Large intestine (tissue), 3 donors: ENCODE data around the gene SAMD4A. TPM values are rescaled to one million over a fixed set of nuclear protein-coding genes. Genes with fewer than 3 reads are reported as not detected.

ENCODE experiments used
- DNase-seq, 2 donors: peaks; one replicate each; pipeline versions ENCODE4 v3.0.0 to v3.0.0-alpha.2; 2013
- H3K27ac ChIP-seq: one replicate; pipeline ENCODE4 v1.5.1; 2013; ENCODE audit warnings: low read length
- H3K27me3 ChIP-seq: 2 replicates; pipeline ENCODE4 v1.6.1; 2013; ENCODE audit warnings: low read length; ENCODE audit not compliant: control insufficient read depth, insufficient read depth
- H3K36me3 ChIP-seq: 2 replicates; pipeline ENCODE4 v1.6.1; 2013; ENCODE audit warnings: low read length; ENCODE audit not compliant: control insufficient read depth, insufficient read depth
- H3K4me1 ChIP-seq: one replicate; pipeline ENCODE4 v1.6.1; 2013; ENCODE audit warnings: low read length; ENCODE audit not compliant: control insufficient read depth, insufficient read depth
- H3K4me3 ChIP-seq: one replicate; pipeline ENCODE4 v1.5.1; 2013; ENCODE audit warnings: low read length
- H3K9me3 ChIP-seq: one replicate; pipeline ENCODE4 v1.6.1; 2013; ENCODE audit warnings: mild to moderate bottlenecking, low read depth, low read length, moderate library complexity; ENCODE audit not compliant: control insufficient read depth
- WGBS: methylation state at CpG from one replicate; pipeline ENCODE4 v1.1.5; 2013; ENCODE audit warnings: low lambda C conversion rate; ENCODE audit not compliant: insufficient coverage; 5-methylcytosine and 5-hydroxymethylcytosine counted together
- polyA plus RNA-seq: library from polyadenylated mRNA; unstranded; fragments of 120-200 nt; gene quantifications from one replicate; pipeline ENCODE4 v1.2.1, GENCODE V29; 2013

SAMD4A gene
- polyA plus RNA-seq, 1 donor, result 17.7 TPM

GRCh38 chr14:54807881-54808280 is 241.0 kb downstream of the SAMD4A start:
- Histone ChIP-seq H3K27me3 (no peaks in the 10 kb centered on the region), H3K4me3 (no peak overlapping the region), H3K27ac (no peak overlapping the region), H3K9me3 (no peaks in the 10 kb centered on the region), H3K4me1 (peaks cover 27% of the 10 kb centered on the region), H3K36me3 (no peaks in the 10 kb centered on the region)
- no CpG with 5 or more reads among the region's 7 CpGs for WGBS
- no peak for DNase-seq

- H3K4me1 ChIP-seq, result peaks cover 20% of the 10 kb centered on the region
- no peak overlapping the region for H3K27ac ChIP-seq
- H3K4me3 ChIP-seq, result no peak overlapping the region
- H3K36me3 ChIP-seq, result no peaks in the 10 kb centered on the region
- H3K9me3 ChIP-seq, result no peaks in the 10 kb centered on the region
- no peak for DNase-seq
- no CpG with 5 or more reads among the region's 8 CpGs for WGBS
- no peaks in the 10 kb centered on the region for H3K27me3 ChIP-seq
Observed at GRCh38 chr14:54808326-54809161, 241.6 kb downstream of the SAMD4A start.

DNA sequence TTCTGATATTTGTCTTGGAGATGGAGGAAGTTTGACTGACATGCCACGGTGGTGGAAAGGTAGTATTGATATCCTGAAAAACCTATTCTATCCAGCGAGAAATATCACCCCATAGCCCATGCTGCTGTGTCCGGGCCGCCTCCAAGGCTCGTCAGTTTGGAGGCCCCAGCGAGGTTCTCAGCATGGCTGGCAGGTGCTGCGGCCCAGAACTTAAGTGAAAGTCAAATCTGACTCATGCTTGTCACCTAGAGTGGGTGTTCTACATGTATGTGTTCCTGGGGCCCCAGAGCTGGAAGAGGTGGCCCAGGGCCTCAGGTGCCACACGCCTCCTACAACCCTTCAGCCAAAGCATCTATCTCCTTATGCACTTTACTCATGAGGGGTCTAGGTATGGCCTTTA is 242.8 kb downstream of the SAMD4A start:
- Histone ChIP-seq H3K27ac (no peak overlapping the region), H3K4me1 (peaks cover 9% of the 10 kb centered on the region), H3K4me3 (no peak overlapping the region), H3K9me3 (no peaks in the 10 kb centered on the region), H3K27me3 (no peaks in the 10 kb centered on the region), H3K36me3 (no peaks in the 10 kb centered on the region)
- no peak for DNase-seq
- WGBS, result no CpG with 5 or more reads among the region's 8 CpGs

GRCh38 chr14:54812617-54813016 is 245.7 kb downstream of the SAMD4A start:
- Histone ChIP-seq H3K9me3 (no peaks in the 10 kb centered on the region), H3K4me3 (no peak overlapping the region), H3K27me3 (no peaks in the 10 kb centered on the region), H3K27ac (no peak overlapping the region), H3K36me3 (no peaks in the 10 kb centered on the region), H3K4me1 (no peaks in the 10 kb centered on the region)
- no peak for DNase-seq
- WGBS, result 67% methylated on average over 1 of the region's 6 CpGs

GRCh38 chr14:54813081-54813480 is 246.2 kb downstream of the SAMD4A start:
- Histone ChIP-seq H3K4me1 (peaks cover 4% of the 10 kb centered on the region), H3K36me3 (no peaks in the 10 kb centered on the region), H3K4me3 (no peak overlapping the region), H3K27me3 (no peaks in the 10 kb centered on the region), H3K9me3 (no peaks in the 10 kb centered on the region), H3K27ac (no peak overlapping the region)
- WGBS, result no CpG with 5 or more reads among the region's 2 CpGs
- DNase-seq, result no peak

DNA sequence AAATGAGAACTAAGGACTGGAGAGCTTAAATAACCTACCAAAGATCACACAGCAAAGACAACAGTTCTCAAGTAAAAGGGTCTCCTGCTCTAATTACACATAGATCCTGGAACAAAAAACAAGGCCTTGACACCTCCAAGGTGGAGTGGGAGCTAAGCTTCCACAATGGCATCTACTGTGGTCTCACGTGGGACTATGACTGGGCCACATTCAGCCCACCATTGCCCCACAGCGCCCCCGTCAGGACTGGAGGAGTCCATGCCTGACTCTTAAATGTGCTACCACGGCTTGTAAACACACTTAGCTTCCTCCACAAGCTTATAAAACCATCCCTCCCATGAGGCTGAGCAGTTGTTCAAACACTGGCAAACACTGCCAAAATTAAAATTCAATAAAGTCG is 247.1 kb downstream of the SAMD4A start:
- no peak for DNase-seq
- no peaks in the 10 kb centered on the region for H3K9me3 ChIP-seq
- peaks cover 7% of the 10 kb centered on the region for H3K4me1 ChIP-seq
- 86% methylated on average over 1 of the region's 5 CpGs for WGBS
- no peak overlapping the region for H3K4me3 ChIP-seq
- H3K36me3 ChIP-seq, result no peaks in the 10 kb centered on the region
- no peak overlapping the region for H3K27ac ChIP-seq
- H3K27me3 ChIP-seq, result no peaks in the 10 kb centered on the region

DNA sequence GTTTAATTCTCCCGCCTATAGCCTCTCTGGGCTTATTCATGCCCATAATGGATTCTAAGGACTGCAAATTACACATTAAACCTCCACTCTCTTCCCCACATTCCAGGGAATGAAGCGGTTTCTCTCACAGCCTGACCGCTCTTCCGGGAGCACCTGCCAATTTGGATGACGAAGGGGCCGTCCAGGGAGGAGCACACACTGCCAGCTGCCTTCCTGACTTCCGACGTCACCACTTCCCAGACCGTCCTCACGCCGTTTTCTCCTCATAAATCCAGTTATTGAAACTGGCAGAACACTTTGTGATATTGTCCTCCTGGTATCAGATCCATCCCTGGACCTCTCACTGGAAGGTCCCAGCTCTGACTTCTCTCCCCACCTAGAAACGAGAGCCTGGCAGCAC is 248.1 kb downstream of the SAMD4A start:
- H3K9me3 ChIP-seq, result no peaks in the 10 kb centered on the region
- no peak overlapping the region for H3K27ac ChIP-seq
- H3K36me3 ChIP-seq, result no peaks in the 10 kb centered on the region
- no peak overlapping the region for H3K4me3 ChIP-seq
- WGBS, result no CpG with 5 or more reads among the region's 12 CpGs
- DNase-seq, result no peak
- H3K27me3 ChIP-seq, result no peaks in the 10 kb centered on the region
- peaks cover 7% of the 10 kb centered on the region for H3K4me1 ChIP-seq

- Histone ChIP-seq H3K4me1 (peaks cover 7% of the 10 kb centered on the region), H3K27ac (no peak overlapping the region), H3K4me3 (no peak overlapping the region), H3K27me3 (no peaks in the 10 kb centered on the region), H3K9me3 (no peaks in the 10 kb centered on the region), H3K36me3 (no peaks in the 10 kb centered on the region)
- DNase-seq, result no peak
- no CpG with 5 or more reads among the region's 6 CpGs for WGBS
Observed at GRCh38 chr14:54815515-54815914, 248.6 kb downstream of the SAMD4A start.

DNA sequence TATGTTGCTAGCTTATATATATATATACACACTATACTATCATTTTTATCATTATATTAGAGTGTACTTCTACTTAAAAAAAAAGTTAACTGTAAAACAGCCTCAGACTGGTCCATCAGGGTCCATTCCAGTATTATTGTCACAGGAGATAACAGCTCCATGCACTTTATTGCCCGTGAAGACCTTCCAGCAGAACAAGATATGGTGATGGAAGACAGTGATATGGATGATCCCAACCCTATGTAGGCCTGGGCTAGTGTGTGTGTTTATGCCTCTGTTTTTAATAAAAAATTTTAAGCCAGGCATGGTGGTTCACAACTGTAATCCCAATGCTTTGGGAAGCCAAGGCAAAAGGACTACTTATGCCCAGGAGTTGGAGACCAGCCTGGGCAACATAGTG is 249.5 kb downstream of the SAMD4A start:
- H3K36me3 ChIP-seq, result no peaks in the 10 kb centered on the region
- no CpG with 5 or more reads among the region's 1 CpG for WGBS
- no peaks in the 10 kb centered on the region for H3K27me3 ChIP-seq

GRCh38 chr14:54817506-54817905 is 250.6 kb downstream of the SAMD4A start:
- Histone ChIP-seq H3K9me3 (no peaks in the 10 kb centered on the region), H3K4me3 (no peak overlapping the region), H3K27me3 (no peaks in the 10 kb centered on the region), H3K4me1 (peaks cover 7% of the 10 kb centered on the region), H3K27ac (no peak overlapping the region), H3K36me3 (no peaks in the 10 kb centered on the region)
- no CpG with 5 or more reads among the region's 5 CpGs for WGBS
- DNase-seq, result no peak

More for the DNA sequence above, 249.5 kb downstream of the SAMD4A start:
- no peak overlapping the region for H3K27ac ChIP-seq
- no peaks in the 10 kb centered on the region for H3K9me3 ChIP-seq
- H3K4me3 ChIP-seq, result no peak overlapping the region
- DNase-seq, result no peak
- peaks cover 7% of the 10 kb centered on the region for H3K4me1 ChIP-seq
